ENCODE measurements around the gene SBDS.

SBDS gene

DNA sequence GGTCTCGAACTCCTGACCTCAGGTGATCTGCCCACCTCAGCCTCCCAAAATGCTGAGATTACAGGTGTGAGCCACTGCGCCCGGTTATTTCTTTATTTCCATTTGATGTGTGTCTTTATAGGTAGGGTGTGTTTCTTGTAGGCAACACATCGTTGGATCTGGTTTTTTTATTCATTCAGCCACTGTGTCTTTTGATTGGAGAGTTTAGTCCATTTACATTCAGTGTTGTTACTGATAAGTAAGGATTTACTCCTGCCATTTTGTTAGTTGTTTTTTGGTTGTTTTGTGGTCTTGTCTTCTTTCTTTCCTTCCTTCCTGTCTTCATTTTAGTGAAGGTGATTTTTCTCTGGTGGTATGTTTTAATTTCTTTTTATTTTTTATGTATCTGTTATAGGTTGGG lies 57.4 kb downstream of the SBDS start:
- no peak overlapping the region for H3K4me3 ChIP-seq (ENCODE audit: low read depth, low read length)
- in situ Hi-C loops (cut with HindIII; ENCODE audit: low sequenced_read_pairs), result no loop called here
- no peak for DNase-seq (ENCODE audit: low read depth)
- TF ChIP-seq, protein P1, sequence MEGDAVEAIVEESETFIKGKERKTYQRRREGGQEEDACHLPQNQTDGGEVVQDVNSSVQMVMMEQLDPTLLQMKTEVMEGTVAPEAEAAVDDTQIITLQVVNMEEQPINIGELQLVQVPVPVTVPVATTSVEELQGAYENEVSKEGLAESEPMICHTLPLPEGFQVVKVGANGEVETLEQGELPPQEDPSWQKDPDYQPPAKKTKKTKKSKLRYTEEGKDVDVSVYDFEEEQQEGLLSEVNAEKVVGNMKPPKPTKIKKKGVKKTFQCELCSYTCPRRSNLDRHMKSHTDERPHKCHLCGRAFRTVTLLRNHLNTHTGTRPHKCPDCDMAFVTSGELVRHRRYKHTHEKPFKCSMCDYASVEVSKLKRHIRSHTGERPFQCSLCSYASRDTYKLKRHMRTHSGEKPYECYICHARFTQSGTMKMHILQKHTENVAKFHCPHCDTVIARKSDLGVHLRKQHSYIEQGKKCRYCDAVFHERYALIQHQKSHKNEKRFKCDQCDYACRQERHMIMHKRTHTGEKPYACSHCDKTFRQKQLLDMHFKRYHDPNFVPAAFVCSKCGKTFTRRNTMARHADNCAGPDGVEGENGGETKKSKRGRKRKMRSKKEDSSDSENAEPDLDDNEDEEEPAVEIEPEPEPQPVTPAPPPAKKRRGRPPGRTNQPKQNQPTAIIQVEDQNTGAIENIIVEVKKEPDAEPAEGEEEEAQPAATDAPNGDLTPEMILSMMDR (IDR thresholded peaks at IDR 0.05; ENCODE audit: low read depth, low read length, missing control alignments), result no peak
